Mesothelial cell of epicardium (in vitro differentiated cells): ENCODE results near the gene AK6. TPM values are rescaled to one million over a fixed set of nuclear protein-coding genes. Genes with fewer than 3 reads are reported as not detected.

Source experiments
- DNase-seq, 2 experiments: peaks; one replicate each; pipeline ENCODE4 v3.0.0; 2021; ENCODE audit warnings: low spot score in 2 of 2; ENCODE audit not compliant: unreplicated experiment in 2 of 2
- H3K27ac Mint-ChIP-seq: 2 replicates; pipeline ENCODE4 v1.8.0; 2021; ENCODE audit warnings: mixed read lengths
- H3K27me3 Mint-ChIP-seq: 2 replicates; pipeline ENCODE4 v1.8.0; 2021; ENCODE audit warnings: low read depth, mixed read lengths
- H3K36me3 Mint-ChIP-seq: 2 replicates; pipeline ENCODE4 v1.8.0; 2021; ENCODE audit warnings: mixed read lengths
- H3K4me1 Mint-ChIP-seq: 2 replicates; pipeline ENCODE4 v1.8.0; 2021; ENCODE audit warnings: mixed read lengths
- H3K4me3 Mint-ChIP-seq: 2 replicates; pipeline ENCODE4 v1.8.0; 2021; ENCODE audit warnings: mild to moderate bottlenecking, moderate library complexity, mixed read lengths
- H3K9me3 Mint-ChIP-seq: 2 replicates; pipeline ENCODE4 v1.8.0; 2021; ENCODE audit warnings: mixed read lengths
- CTCF ChIP-seq: fragments of 200-600 bp; sonication (generic); IDR thresholded peaks from one replicate; pipeline ENCODE4 v1.5.0; 2021; ENCODE audit warnings: antibody characterized with exemption; ENCODE audit not compliant: unreplicated experiment
- total RNA-seq: library from RNA; stranded (reverse); gene quantifications from 3 replicates; pipeline ENCODE4 v1.2.1, GENCODE V29; 2021

Gene AK6
- 28.0 to 31.3 TPM (median 28.3 TPM) in 3 replicates for total RNA-seq

- H3K9me3 Mint-ChIP-seq: no peaks in the 10 kb centered on the region
Observed at GRCh38 chr5:69369340-69370121, at the start of gene AK6, which contains the start of the genes RAD17 and TAF9. TSS of gene AK6 (minus strand) at chr5:69369520. CDS start at chr5:69369490, 30 bp downstream. TSS of gene RAD17 (plus strand) at chr5:69369818. CDS start at chr5:69372209, 2,391 bp downstream. TSS of gene TAF9 (minus strand) at chr5:69369520. CDS start at chr5:69365737, 3,783 bp downstream.

DNA sequence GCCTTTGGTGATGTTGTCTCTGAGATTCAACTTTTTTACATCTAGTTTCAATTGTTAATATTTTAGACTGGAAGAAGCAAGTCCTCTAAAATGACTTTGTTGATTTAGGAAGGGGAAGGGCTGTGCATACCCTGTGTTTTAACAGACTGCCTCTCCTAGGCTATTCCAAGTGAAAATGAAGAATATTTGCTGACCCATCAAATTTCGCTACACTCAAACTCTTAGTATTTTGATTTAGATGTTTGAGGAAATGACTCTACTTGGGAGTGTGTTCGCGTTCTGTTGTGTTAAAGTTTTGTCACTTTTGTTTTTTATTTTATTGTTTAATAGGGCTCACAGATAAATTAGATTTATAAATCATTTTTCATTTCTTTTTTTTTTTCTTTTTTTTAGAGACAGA, 49.2 kb upstream of the AK6 start:
- Mint-ChIP-seq H3K4me3 (no peak overlapping the region), H3K27me3 (peaks cover 25% of the 10 kb centered on the region), H3K4me1 (peaks cover 9% of the 10 kb centered on the region), H3K27ac (no peak overlapping the region), H3K9me3 (peaks cover 6% of the 10 kb centered on the region), H3K36me3 (peaks cover 31% of the 10 kb centered on the region)
- no peak for TF ChIP-seq CTCF
- DNase-seq: no peak

More at GRCh38 chr5:69369340-69370121, at the start of gene AK6, which contains the start of the genes RAD17 and TAF9:
- peaks cover 24% of the 10 kb centered on the region for H3K4me1 Mint-ChIP-seq
- peak; percentile 70 to 86 for DNase-seq
- peak within 1 kb of the TSS; percentile 99 for H3K27ac Mint-ChIP-seq
- H3K27me3 Mint-ChIP-seq: no peaks in the 10 kb centered on the region
- peaks cover 11% of the 10 kb centered on the region for H3K36me3 Mint-ChIP-seq
- TF ChIP-seq CTCF: no peak
- H3K4me3 Mint-ChIP-seq: peak within 1 kb of the TSS; percentile 97

- H3K27ac Mint-ChIP-seq: peak overlapping the region; percentile 26
- peaks cover 9% of the 10 kb centered on the region for H3K4me1 Mint-ChIP-seq
- DNase-seq: no peak
- TF ChIP-seq CTCF: no peak
- H3K36me3 Mint-ChIP-seq: peaks cover 23% of the 10 kb centered on the region
- H3K9me3 Mint-ChIP-seq: no peaks in the 10 kb centered on the region
- peak overlapping the region; percentile 90 for H3K4me3 Mint-ChIP-seq
- peaks cover 25% of the 10 kb centered on the region for H3K27me3 Mint-ChIP-seq
Observed at GRCh38 chr5:69416699-69417098, 47.4 kb upstream of the AK6 start.

- Mint-ChIP-seq H3K36me3 (peaks cover 28% of the 10 kb centered on the region), H3K4me3 (peak overlapping the region; percentile 90), H3K4me1 (peaks cover 9% of the 10 kb centered on the region), H3K27me3 (peaks cover 25% of the 10 kb centered on the region), H3K27ac (peak overlapping the region; percentile 97), H3K9me3 (no peaks in the 10 kb centered on the region)
- TF ChIP-seq CTCF: no peak
- no peak for DNase-seq
Observed at GRCh38 chr5:69416180-69416579, 46.9 kb upstream of the AK6 start.

DNA sequence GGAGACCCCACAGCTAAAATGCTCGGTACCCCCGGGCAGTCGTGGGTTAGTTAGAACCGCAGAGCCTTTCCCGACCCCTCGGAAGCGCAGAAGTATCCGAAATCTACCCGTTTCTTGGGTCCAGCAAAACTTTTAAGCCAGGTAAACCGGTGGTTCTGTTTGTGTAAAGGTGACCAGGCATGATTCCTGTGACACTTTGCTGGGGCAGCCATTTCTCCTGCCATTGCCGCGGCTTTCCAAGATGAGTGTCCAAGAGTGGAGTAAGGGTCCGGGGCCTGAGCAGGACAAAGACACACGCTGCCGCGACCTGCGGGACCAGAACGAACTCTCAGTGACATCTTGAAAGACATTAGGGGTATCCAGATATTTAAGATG, 46.3 kb upstream of the AK6 start:
- peak in 1 of 2 experiments; percentile 41 for DNase-seq
- TF ChIP-seq CTCF: no peak
- no peaks in the 10 kb centered on the region for H3K9me3 Mint-ChIP-seq
- H3K27ac Mint-ChIP-seq: peak overlapping the region; percentile 97
- peaks cover 25% of the 10 kb centered on the region for H3K27me3 Mint-ChIP-seq
- H3K36me3 Mint-ChIP-seq: peaks cover 27% of the 10 kb centered on the region
- peaks cover 8% of the 10 kb centered on the region for H3K4me1 Mint-ChIP-seq
- peak overlapping the region; percentile 90 for H3K4me3 Mint-ChIP-seq
